HEK293T (cell line): Measurements from ENCODE around the gene AIFM3.

Experiments
- BHLHE40 ChIP-seq: fragments of 450-650 bp; IDR thresholded peaks from 2 replicates; pipeline ENCODE4 v1.6.1; 2016; ENCODE audit warnings: mild to moderate bottlenecking, moderate library complexity, borderline replicate concordance
- CTBP1 ChIP-seq: fragments of 450-650 bp; IDR thresholded peaks from 2 replicates; pipeline ENCODE4 v1.6.1; 2016; ENCODE audit warnings: borderline replicate concordance
- FOXA1 ChIP-seq: fragments of 450-650 bp; IDR thresholded peaks from 2 replicates; pipeline ENCODE4 v1.6.1; 2016; ENCODE audit warnings: mild to moderate bottlenecking
- FOXM1 ChIP-seq: fragments of 450-650 bp; IDR thresholded peaks from 2 replicates; pipeline ENCODE4 v1.6.1; 2017; ENCODE audit warnings: mild to moderate bottlenecking, borderline replicate concordance
- SP1 ChIP-seq: fragments of 450-650 bp; IDR thresholded peaks from 2 replicates; pipeline ENCODE4 v1.6.1; 2017
- SUZ12 ChIP-seq: fragments of 450-650 bp; IDR thresholded peaks from 2 replicates; pipeline ENCODE4 v1.6.1; 2016; ENCODE audit warnings: mild to moderate bottlenecking
- TARDBP ChIP-seq: fragments of 450-650 bp; IDR thresholded peaks from 2 replicates; pipeline ENCODE4 v1.6.1; 2016

GRCh38 chr22:20981787-20982562 is 14.9 kb downstream of the AIFM3 start, which contains the start of gene LZTR1:
- TF ChIP-seq FOXM1 = no peak
- TF ChIP-seq TARDBP = 0 out of 2 replicates have a peak, but pooled peaks have one; percentile 20
- TF ChIP-seq CTBP1 = 0 out of 2 replicates have a peak, but pooled peaks have one; percentile 49
- TF ChIP-seq SP1 = no peak
- TF ChIP-seq BHLHE40 = no peak
- TF ChIP-seq FOXA1 = no peak
- TF ChIP-seq SUZ12 = no peak
